Measurements from ENCODE around the gene AGBL4.
"Not testable (repeated sequence)": the region's sequence is repeated elsewhere in the genome, so short reads cannot be mapped to it uniquely, and the experiment has no call there.

Gene AGBL4

GRCh38 chr1:49298304-49298703 is 725.5 kb downstream of the AGBL4 start:
- no peak for DNase-seq

DNA sequence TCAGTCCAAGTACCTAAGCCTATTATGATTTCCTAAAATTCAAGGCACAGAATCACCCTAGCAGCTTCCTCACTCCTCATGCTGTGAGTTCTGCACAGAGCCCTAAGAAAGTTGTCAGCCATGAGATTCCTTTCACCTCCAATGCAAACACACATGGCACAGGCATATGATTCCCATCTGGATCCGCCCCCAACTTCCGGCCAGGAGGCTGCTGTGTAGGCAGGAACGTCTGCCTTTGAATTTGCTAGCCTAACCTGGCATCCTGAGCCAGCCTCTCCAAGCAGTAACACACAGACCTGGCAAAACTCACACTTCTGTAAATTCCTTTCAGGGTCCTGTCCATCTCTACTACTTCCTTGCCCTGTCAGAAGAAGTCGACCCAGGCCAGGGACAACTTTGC is 726.0 kb downstream of the AGBL4 start:
- DNase-seq: no peak

DNA sequence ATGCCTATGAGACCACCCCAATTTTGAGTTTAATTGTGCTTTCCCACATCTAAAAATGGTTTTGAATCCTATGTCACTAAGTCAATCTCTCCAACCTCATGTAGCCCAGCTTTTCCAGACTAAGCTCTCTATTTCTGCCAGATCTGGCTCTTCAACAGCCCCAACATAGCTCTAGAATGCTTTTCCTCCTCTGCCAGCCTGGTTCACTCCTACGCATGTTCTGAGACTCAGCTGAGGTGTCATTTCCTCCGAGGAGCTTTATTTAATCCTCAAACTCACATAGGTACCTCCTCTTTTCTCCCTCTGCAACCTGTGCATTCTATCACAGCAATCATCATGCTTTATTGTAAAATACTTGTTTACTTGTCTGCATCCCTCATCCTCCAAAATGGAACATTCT is 729.2 kb downstream of the AGBL4 start:
- no peak for DNase-seq

DNA sequence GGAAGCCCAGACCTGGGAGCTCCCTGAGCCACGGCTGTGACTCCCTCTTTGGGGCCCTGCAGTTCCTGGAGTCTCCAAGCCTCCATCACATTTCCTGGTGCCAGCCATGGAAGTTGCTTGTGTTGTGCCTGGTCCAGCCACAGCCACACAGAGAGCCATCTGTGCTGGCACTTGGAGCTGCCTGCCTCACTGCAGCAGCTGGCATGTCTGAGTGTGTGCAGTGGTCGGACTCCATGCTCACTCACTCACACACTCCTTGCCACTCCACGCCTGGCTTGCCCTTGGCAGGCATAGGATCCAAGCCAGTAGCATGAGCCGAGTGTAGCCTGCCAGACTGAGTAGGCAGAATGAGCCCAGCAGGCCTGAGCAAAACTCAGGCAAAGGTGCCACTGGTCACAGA is 730.7 kb downstream of the AGBL4 start:
- DNase-seq: no peak

GRCh38 chr1:49257211-49258049 is 766.3 kb downstream of the AGBL4 start:
- not testable (repeated sequence) for DNase-seq

DNA sequence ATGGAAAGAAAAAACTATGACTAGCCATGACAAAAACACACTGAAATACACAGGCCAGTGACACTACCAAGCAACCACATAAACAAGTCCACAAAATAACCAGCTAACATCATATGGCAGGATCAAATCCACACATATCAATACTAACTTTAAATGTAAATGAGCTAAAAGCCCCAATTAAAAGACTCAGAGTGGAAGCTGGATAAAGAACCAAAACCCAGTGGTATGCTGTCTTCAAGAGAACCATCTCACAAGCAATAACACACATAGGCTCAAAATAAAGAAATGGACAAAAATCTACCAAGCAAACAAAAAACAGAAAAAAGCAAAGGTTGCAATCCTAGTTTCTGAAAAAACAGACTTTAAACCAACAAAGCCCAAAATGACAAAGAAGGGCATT is 770.8 kb downstream of the AGBL4 start:
- no peak for DNase-seq

DNA sequence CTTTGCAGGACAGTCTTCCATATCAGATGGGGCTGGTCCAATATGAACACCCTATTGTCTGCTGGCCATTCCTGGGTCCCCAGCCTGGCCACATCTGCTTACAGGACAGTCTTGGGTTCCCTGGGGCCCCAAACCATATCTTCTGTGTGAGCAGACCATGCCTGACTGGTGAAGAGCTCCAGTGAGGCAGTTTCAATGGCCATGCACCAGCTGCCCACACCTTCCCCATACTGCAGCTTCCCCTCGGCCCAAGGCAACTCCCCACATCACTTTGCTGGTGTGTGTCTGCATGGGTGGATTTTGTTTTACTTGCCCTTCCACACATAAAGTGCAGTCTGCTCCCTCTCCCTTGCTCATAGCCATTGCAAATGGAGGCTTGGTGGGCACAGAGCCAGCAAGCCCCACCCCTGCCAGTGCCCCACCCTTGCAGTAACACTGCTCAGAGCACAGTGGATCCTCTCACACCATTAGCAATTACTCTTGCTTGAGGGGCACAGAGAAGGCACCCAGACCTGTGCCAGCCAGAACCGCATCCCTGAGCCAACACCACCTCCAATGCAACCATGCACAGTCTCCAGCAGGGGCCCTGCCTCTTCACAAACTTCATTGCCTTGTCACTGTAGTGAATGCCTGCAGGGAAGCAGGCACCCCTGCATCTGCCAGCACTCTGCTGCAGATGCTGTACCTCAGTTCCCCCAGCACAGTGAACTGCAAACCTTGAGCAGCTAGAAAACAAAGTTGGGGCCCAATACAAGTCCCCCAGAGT is 772.6 kb downstream of the AGBL4 start:
- no peak for DNase-seq

DNA sequence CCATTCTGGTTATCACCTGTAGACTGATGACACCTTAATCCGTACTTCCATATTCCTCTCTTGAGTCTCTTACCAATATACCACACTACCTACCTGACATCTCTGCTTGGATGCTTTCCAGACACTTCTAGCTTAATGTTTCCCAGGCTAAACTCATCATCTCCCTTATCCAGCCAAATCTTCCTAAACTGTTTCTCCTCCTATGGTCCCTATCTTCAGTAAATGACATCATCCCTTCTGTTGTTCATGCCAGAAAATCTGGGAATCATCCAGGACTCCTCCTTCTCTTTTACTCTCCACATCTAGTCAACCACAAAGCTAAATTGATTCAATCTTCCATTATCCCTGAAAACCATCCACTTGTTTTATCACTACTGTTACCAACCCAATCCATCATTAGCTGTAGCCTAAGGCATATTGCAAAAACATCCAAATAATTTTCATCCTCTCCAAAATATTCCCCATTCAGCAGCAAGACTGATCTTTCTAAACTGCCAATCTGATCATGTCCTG is 783.0 kb downstream of the AGBL4 start:
- DNase-seq: no peak

DNA sequence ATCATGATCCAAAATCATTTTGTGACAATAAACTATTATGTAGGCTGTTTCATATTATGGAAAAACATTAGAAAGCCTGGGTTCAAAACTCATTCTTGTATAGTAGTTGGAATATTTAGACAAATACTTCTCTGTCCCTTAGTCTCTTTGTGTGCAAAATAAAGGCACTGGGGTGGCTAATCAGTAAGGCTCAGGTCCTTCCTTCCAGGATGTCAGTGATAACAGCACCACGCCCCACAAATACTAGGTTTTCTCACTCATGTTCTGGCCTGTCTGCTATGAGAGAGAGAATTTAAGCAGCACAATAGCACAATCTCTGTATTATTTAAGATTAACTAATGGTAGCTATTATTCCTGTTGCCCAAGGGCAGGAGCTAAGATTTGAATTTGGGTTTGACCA is 788.8 kb downstream of the AGBL4 start:
- DNase-seq: no peak

DNA sequence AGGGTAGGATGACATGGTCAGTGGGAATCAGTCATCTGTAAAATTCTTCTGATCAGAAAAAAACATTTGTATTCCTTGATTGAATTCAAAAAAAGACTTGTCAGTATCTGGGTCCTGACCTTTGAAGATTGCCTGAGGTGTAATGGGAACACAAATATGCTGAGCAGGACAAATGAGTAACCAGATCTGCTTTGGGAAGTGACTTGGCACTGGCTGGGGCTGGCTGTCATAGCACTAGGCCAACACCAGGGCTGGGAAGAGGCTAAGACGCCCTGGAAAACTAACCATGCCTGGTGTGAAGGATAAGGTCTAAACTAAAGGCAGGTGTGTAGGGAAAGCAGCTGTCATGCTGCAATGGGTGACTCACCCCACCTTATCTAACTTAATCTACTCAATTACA is 794.2 kb downstream of the AGBL4 start:
- no peak for DNase-seq

- DNase-seq: no peak
Observed at GRCh38 chr1:49226758-49227157, 797.0 kb downstream of the AGBL4 start.

- DNase-seq: no peak
Observed at GRCh38 chr1:49225464-49225863, 798.3 kb downstream of the AGBL4 start.

DNA sequence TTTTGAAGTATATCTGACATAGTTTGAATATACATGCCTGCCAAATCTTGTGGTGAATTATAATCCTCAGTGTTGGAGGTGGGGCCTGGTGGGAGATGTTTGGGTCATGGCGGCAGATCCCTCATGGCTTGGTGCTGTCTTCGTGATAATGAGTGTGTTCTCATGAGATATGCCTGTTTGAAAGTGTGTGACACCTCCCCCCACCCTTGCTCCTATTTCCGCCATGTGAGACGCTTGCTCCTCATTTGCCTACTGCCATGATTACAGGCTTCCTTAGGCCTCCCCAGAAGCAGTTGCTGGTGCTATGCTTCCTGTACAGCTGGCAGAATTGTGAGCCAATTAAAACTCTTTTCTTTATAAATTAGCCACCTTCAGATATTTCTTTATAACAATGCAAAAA is 810.5 kb downstream of the AGBL4 start:
- no peak for DNase-seq

DNA sequence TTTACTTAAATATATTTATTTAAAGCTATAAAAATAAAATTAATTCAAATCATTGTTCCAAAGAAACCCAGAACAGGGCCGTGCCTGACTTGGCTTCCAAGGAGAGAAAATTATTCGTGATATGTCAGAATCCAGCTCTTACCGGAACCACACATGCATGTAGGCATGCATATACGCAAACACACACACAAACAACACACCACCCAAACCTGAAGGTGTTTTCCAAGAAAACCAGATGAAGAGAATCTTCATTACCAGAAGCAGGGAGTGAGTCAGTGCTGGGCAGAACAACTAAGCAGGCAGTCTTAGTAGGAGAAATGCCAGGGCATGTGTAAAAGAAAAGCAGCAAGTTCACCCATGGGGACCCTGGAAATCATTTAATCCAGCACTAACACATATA is 815.0 kb downstream of the AGBL4 start:
- DNase-seq: no peak

GRCh38 chr1:49204720-49205119 is 819.0 kb downstream of the AGBL4 start:
- DNase-seq: no peak

DNA sequence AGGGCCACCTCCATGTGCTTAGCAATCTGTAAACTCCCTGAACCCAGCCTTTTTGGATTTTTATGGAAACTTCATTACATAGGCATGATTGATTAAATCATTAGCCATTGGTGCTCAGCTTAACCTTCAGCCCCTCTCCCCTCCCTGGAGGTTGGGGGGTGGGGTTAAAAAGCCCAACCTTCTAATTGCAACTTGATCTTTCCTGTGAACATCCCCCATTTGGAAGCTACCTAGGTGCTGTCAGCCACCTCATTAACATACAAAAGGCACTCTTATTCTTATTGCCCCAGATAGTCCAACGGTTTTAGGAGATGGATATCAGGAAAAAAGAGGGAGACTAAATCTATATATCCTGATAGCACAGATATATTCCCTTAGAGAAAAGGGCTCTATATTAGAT is 823.0 kb downstream of the AGBL4 start:
- no peak for DNase-seq

- DNase-seq: no peak
Observed at GRCh38 chr1:49199564-49199963, 824.2 kb downstream of the AGBL4 start.

- DNase-seq: no peak
Observed at GRCh38 chr1:49197081-49197480, 826.7 kb downstream of the AGBL4 start.

GRCh38 chr1:49190138-49190537 is 833.6 kb downstream of the AGBL4 start:
- no peak for DNase-seq

- no peak for DNase-seq
Observed at GRCh38 chr1:49187056-49187455, 836.7 kb downstream of the AGBL4 start.

DNA sequence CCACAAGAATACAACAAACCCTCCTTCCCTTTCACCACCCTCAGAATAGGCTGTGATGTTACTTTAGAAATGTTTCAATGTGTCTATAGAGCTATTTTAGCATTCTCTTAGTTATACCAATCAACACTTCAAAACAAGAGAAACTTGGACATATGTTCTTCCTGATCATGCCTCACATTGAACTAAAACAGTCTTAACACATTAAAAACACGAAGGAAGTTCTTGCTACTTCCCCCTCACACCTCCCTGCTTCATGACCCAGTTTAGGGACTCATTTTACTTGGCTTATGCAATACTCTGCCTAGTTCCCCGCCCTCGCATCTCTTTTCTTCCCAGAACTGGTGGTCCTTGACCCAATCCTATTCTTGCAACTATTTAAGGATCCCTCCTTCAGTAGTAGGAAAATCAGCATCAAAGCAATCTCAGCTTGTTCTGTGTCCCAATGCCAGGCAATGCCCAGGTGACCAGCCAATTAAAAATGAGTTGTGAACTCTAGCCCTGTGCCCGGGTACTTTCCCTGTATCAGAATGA is 838.2 kb downstream of the AGBL4 start:
- DNase-seq: no peak

GRCh38 chr1:49183489-49183888 is 840.3 kb downstream of the AGBL4 start:
- no peak for DNase-seq

DNA sequence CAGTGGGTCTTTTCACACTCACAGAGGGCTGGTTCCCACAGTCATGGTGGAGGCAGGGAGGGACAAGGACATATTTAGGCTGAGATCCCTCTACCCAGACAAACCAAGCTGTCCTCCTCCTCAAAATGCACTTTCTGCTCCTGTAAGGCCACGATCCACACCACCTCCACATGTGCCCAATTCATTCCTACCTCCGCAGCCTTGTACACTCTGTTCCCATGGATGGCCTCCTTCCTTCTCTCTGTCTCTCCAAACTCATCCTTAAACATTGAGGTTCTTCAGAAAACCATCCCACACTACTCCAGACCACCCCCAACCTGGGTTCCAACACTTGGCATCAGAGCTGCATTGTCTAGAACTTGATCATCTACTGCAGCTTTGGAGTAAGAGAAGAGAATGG is 842.7 kb downstream of the AGBL4 start:
- no peak for DNase-seq

Data from NCI-H1694 treated with DMSO at 0.1 percent for 48 hours (cell line).